ENCODE measurements around the gene ASB11.

ASB11 gene

DNA sequence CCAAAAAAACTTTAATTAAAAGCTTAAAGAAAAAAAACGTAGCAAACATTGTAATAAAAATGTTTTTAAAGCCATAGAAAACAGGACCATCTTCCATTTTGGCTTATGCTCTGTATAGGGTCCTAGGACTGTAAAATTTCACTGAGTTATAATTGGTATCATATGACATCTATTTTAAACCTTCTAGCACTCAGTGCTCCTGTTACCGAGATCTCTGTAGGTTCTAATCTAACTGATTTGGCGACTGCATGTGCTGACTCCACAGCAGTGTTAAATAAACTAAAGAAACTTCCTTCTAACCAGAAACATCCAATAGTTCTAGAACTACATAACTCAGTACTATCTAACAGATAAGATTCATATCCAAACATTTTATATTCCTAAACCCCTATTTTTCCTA is at the start of gene ASB11:
TSS of gene ASB11 (minus strand) at position 132 of the 400 bp plus-strand sequence. CDS start at position 97, 35 bp downstream.
- no peak for DNase-seq (ENCODE audit: low read depth in 1 of 2, low spot score in 1 of 2)

- no peak for DNase-seq (ENCODE audit: low read depth in 1 of 2, low spot score in 1 of 2)
These were observed 44.3 kb upstream of the ASB11 start for GRCh38 chrX:15359701-15360100.

GRCh38 chrX:15358533-15358932 is 43.1 kb upstream of the ASB11 start:
- DNase-seq (ENCODE audit: low read depth in 1 of 2, low spot score in 1 of 2) = no peak

GRCh38 chrX:15356444-15356843 is 41.0 kb upstream of the ASB11 start:
- DNase-seq (ENCODE audit: low read depth in 1 of 2, low spot score in 1 of 2) = no peak

GRCh38 chrX:15350329-15350996 is 35.0 kb upstream of the ASB11 start:
- no peak for DNase-seq (ENCODE audit: low read depth in 1 of 2, low spot score in 1 of 2)

DNA sequence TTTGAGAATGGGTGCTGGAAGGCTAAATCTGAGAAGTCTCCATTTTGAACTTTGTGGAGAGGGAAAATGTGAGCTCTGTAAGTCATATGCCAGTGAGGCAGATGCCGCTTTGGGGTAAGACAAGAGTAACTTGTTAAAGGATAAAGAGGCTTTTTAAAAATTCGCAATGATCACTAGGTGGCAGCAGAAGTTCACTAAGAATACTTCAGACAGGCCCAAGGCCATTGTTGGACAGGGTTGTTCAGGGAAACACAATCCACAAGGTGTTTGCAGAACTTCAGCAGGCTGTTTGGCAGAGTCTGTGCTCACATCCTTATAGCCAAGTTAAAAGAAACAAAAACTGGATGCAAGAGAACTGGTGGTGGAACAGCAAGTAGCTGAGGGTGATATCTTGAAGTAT is 33.6 kb upstream of the ASB11 start:
- DNase-seq (ENCODE audit: low read depth in 1 of 2, low spot score in 1 of 2) = no peak

DNA sequence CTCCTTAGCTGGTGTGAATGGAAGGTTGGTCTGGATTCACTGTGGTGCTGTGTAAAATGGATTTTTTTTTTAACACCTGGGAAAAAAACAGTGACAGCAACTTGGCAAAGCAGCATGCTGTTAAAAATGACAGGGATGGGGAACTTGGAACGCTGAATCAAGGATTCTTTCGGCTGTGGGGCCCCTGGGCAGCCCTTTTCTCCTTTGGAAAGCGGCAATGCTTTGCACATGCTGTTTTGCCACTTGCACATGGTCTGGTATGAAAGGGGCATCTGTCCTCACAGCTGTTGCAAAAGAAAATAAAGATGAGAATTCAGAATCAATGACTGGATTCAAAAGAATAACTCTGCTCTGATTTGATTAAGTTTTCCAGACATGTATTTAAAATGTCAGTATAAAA is 30.5 kb upstream of the ASB11 start:
- no peak for DNase-seq (ENCODE audit: low read depth in 1 of 2, low spot score in 1 of 2)

GRCh38 chrX:15344106-15344505 is 28.7 kb upstream of the ASB11 start:
- DNase-seq (ENCODE audit: low read depth in 1 of 2, low spot score in 1 of 2) = no peak

DNA sequence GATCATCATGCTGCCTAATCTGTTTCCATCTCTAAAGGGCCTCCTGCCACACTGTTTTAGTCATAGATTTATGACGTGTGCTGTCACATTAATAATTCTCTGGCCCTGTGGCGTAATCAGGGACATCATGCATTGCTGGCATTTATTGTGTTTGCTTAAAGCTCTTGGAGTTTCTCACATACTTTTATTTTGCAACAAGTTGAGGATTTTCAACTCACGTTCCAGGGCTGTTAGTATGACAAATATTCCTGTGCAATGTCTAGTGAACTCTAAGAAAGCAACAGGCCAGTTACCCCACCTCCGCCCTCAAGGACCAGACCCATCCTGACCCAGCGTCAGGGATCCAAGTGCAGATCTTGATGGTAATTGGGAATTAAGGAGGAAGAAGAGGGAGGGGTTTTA is 27.6 kb upstream of the ASB11 start:
- DNase-seq (ENCODE audit: low read depth in 1 of 2, low spot score in 1 of 2) = no peak

DNA sequence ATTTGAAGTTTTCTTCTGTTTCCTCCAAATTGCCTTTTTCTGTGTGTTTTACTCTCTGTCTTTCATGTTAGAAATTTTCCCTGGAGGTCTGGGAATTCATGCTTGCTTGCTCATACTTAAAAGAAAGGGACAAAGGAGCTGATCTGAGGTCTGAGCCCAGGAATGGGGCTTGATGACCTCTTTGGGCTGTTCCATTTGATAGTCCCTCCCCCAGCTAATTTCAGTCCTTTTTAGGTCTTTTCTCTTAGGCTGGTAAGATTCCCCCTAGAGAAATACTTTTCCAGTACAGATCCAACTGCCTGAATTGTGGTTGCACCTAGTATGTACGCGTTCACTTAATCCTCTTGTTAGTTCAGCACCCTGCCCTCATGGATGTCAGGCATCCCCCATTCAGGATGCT is 25.4 kb upstream of the ASB11 start:
- no peak for DNase-seq (ENCODE audit: low read depth in 1 of 2, low spot score in 1 of 2)

DNA sequence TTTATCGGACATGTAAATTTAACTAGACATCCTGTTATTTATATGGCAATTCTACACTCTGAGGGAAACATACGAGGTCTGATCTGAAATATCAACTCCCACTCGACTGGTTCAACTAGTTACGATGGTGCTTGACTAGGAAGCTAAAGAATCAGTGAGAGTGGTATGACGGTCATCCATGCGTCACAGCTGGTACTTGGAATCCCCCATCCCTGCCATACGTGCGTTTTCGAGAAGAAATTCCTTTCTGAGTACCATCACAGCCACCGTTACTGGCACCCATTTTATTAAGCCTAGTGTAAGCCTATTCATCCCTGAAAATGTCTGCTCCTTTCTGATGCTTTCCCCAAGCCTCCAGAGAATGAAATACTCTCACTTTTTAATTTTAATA is 20.6 kb upstream of the ASB11 start:
- DNase-seq (ENCODE audit: low read depth in 1 of 2, low spot score in 1 of 2) = peak in 1 of 2 donors; percentile 17

- peak; percentile 69 to 84 for DNase-seq (ENCODE audit: low read depth in 1 of 2, low spot score in 1 of 2)
These were observed 19.9 kb upstream of the ASB11 start, which contains the start of gene PIGA for GRCh38 chrX:15335135-15336022. TSS of gene PIGA (minus strand) at chrX:15335523. CDS start at chrX:15331930, 3,593 bp downstream.

DNA sequence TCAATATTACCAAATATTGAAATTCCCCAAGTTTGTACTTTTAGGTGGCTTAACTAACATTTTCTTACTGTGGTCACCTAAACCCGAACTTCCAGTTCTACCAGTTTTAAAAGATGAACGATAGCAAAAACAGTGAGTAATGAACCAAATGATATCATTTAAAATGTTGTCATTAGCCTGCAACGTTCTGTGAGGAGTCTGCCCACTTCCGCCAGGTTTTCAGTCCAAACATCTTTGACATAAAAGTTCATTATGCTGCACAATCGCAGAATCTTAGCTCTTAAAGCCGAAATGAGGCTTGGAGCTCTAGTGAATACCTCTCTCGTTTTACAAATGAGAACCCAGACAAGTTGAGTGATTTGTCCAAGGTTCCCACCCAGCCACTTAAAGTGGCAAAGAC is 19.1 kb upstream of the ASB11 start:
- DNase-seq (ENCODE audit: low read depth in 1 of 2, low spot score in 1 of 2) = no peak

DNA sequence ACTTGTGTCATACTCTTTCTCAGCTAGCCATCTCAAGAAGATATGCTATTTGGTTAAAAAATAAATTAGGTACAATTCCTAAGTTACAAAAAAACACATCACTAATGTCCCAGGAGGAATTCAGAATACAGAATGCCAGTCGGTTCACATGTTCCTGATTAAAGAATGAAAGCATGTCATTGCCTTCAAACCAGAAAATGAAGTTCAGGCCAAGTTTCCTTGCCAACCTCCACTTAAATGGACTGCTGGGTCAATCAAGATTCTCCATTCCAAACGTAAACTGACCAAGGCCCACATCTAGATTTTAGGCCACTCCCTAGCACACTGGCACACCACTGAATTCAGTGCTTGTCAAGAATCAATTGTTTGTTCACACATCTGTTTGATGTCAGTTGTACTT is 13.4 kb upstream of the ASB11 start:
- no peak for DNase-seq (ENCODE audit: low read depth in 1 of 2, low spot score in 1 of 2)

DNA sequence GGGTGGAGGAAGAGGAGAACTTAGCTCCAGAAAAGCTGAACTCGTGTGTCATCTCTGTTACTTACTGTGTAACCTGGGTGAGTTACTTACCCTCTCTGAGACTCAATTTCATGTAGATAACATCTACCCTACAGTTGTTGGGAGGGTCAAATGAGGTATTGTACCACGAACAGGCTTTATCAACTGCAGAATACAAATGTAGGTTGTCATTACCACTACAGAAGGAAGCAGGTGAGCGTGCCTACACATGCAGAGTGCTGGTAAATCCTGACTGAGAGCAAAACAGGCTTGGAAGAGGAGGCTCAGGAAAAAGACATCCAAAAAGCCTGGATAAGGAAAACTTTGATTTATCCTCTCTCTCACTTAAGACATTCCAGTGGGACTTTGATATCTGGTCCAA is 12.7 kb upstream of the ASB11 start:
- no peak for DNase-seq (ENCODE audit: low read depth in 1 of 2, low spot score in 1 of 2)

DNA sequence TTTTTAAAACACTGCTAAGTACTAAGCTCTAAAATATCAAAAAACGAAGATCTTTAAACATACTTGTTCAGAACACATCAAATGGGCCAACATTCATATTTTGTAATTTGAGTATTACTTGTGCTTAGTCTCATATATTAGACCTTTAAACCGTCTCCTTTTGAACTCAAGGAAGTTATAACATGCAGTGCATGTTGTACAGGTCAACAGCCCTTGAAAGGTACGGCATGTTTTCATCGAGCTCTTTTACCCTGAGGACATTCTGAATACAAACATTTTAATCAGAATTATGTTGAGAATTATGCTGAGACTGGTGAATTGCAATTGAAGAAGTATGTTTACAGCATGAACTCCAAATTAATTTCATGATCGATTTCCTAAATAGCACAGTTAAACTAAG is 7.0 kb upstream of the ASB11 start:
- no peak for DNase-seq (ENCODE audit: low read depth in 1 of 2, low spot score in 1 of 2)

DNA sequence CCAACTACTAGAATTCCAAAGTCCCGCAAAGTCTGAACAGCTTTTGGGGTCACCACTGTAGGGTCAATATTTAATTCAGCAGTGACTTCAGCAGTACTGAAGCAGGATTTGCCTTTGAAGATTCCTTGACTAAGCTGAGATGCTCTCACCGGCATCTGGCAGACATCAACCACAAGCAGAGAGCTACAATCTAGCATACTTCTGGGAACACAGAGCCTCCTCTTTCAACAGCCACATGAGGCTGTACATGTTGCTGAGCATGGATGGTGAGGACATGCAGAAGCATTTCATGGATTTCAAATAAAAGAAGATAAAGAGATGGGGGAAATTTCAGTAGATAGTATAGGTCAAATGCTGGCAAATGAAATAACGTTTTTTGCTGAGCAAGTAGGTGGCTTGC is 6.6 kb upstream of the ASB11 start:
- no peak for DNase-seq (ENCODE audit: low read depth in 1 of 2, low spot score in 1 of 2)

GRCh38 chrX:15321447-15321846 is 6.0 kb upstream of the ASB11 start:
- no peak for DNase-seq (ENCODE audit: low read depth in 1 of 2, low spot score in 1 of 2)

DNA sequence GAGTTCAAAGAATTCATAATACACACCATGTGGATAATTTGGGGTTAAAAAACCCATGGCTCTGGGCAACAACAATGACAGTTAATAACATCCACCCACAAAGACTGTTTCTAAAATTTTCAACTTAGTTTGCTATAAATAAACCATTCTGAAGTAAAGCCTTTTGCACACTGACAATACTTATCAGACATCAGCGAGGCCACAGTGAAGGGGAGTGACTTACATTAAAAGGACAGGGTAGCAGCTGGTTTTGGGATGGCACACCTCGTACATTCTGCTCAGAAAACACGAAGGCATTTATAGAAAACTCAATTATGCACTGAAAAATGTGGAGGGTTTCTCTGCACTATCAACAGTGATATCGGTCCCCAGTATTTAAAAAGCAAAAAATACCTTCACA is 4.9 kb upstream of the ASB11 start:
- no peak for DNase-seq (ENCODE audit: low read depth in 1 of 2, low spot score in 1 of 2)

GRCh38 chrX:15319075-15319474 is 3.6 kb upstream of the ASB11 start:
- DNase-seq (ENCODE audit: low read depth in 1 of 2, low spot score in 1 of 2) = no peak

DNA sequence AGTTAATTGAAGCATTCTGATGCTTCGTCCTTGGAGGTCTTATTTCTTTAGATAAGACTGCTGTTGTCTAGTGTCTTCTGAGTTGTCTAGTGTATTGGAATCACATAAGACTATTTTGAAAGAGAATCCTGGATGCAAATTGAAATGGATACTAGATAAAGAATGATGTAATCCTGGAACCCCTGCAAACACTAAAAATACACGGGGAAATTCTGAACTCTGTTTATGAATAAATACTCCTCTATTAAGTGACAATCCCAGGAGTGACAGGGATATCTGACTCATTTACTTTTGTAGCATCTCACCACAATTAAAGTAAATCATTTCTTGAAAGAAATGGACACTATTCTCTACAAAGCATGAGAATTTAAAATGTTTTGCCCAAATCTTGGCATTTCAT is 968 bp downstream of the ASB11 start:
- no peak for DNase-seq (ENCODE audit: low read depth in 1 of 2, low spot score in 1 of 2)

GRCh38 chrX:15311119-15311518 is 4.3 kb downstream of the ASB11 start:
- DNase-seq (ENCODE audit: low read depth in 1 of 2, low spot score in 1 of 2) = no peak

DNA sequence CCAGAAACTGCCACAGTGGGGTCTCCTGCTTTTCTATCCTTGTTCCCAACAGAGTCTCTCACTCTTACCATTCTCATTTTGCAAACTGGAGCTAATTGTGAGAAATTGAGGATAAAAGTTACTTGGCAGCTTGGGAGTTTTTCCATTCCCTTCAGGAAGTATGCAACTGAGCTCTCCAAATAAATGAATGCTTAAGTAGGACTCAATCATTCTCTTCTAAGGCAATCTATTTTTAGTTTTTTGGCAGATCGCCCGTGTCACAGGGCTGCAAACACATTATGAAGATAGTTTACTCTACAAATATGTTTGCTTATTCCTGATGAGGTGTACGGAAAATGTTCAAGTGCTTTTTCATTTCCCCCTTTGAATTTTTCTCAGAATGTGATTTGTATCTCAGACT is 5.3 kb downstream of the ASB11 start:
- no peak for DNase-seq (ENCODE audit: low read depth in 1 of 2, low spot score in 1 of 2)
